CD4-positive, alpha-beta T cell (primary cell): ENCODE data around the gene ARMC9. TPM values are rescaled to one million over a fixed set of nuclear protein-coding genes. Genes with fewer than 3 reads are reported as not detected.
"Not testable (repeated sequence)": the region's sequence is repeated elsewhere in the genome, so short reads cannot be mapped to it uniquely, and the experiment has no call there.

Source experiments
- ATAC-seq: fragments of 200-7000 bp; cut with Tn5 transposase; one replicate; pipeline ENCODE4 v1.10.0; 2022; ENCODE audit warnings: mild to moderate bottlenecking; ENCODE audit not compliant: poor library complexity
- CTCF ChIA-PET: fragments of 350-600 bp; sonication (Branson Sonifier 250); formaldehyde crosslinking; loops from one replicate; lab custom pipeline; 2021; ENCODE audit warnings: antibody characterized with exemption, inconsistent platforms; lab: Charles Lee
- POLR2A ChIA-PET: fragments of 350-600 bp; sonication (Branson Sonifier 250); formaldehyde crosslinking; loops from one replicate; lab custom pipeline; 2021; ENCODE audit warnings: antibody characterized with exemption, inconsistent platforms; lab: Charles Lee
- DNase-seq, 14 experiments: peaks; one replicate each; pipeline ENCODE4 v3.0.0-alpha.2; 2013 to 2020; ENCODE audit warnings: mixed read lengths in 2 of 14
- H3K27ac ChIP-seq, 2 donors: one replicate each; pipeline versions ENCODE4 v1.5.1 to v1.7.0; 2013; ENCODE audit warnings: low read length in 2 of 2, low read depth in 1 of 2, mild to moderate bottlenecking in 1 of 2
- H3K27me3 ChIP-seq, 2 experiments: 1 replicate in 1 of 2; 2 replicates in 1 of 2; pipeline versions ENCODE4 v1.6.1 to v1.7.0; 2013; ENCODE audit warnings: low read length in 2 of 2, control low read depth in 1 of 2, mild to moderate bottlenecking in 1 of 2, moderate library complexity in 1 of 2; ENCODE audit not compliant: insufficient read depth in 2 of 2, control insufficient read depth in 1 of 2
- H3K36me3 ChIP-seq: one replicate; pipeline ENCODE4 v1.6.1; 2013; ENCODE audit warnings: low read length, control low read depth; ENCODE audit not compliant: insufficient read depth
- H3K4me1 ChIP-seq: one replicate; pipeline ENCODE4 v1.6.1; 2013; ENCODE audit warnings: low read length, control low read depth; ENCODE audit not compliant: insufficient read depth
- H3K4me3 ChIP-seq: one replicate; pipeline ENCODE4 v1.5.1; 2013; ENCODE audit warnings: mild to moderate bottlenecking, low read length, moderate library complexity
- H3K9me3 ChIP-seq, 2 experiments: 1 replicate in 1 of 2; 2 replicates in 1 of 2; pipeline versions ENCODE4 v1.6.1 to v1.7.0; 2013; ENCODE audit warnings: low read length in 2 of 2, mild to moderate bottlenecking in 2 of 2, control low read depth in 1 of 2, moderate library complexity in 1 of 2; ENCODE audit not compliant: control insufficient read depth in 1 of 2, insufficient read depth in 1 of 2
- H3K27ac Mint-ChIP-seq: one replicate; pipeline ENCODE4 v1.8.0; 2020; ENCODE audit warnings: mixed read lengths
- H3K27me3 Mint-ChIP-seq: one replicate; pipeline ENCODE4 v1.8.0; 2021; ENCODE audit warnings: mixed read lengths
- H3K36me3 Mint-ChIP-seq: one replicate; pipeline ENCODE4 v1.8.0; 2021; ENCODE audit warnings: low read depth, mixed read lengths
- H3K4me1 Mint-ChIP-seq: one replicate; pipeline ENCODE4 v1.8.0; 2021; ENCODE audit warnings: low read depth, mixed read lengths
- H3K4me3 Mint-ChIP-seq: one replicate; pipeline ENCODE4 v1.8.0; 2020; ENCODE audit warnings: mild to moderate bottlenecking, mixed read lengths
- H3K9me3 Mint-ChIP-seq: one replicate; pipeline ENCODE4 v1.8.0; 2020; ENCODE audit warnings: mixed read lengths
- CTCF ChIP-seq: fragments of 200-600 bp; IDR thresholded peaks from one replicate; pipeline ENCODE4 v1.8.0; 2022; ENCODE audit warnings: antibody characterized with exemption, mild to moderate bottlenecking
- intact Hi-C, 2 experiments: fragments of 100-400 bp; cut with DNase I in 1 of 2; cut with micrococcal nuclease in 1 of 2; formaldehyde crosslinking; loops; one replicate each; pipeline versions ENCODE4 v1.15.1 to v1.9.0; 2023 to 2025; cut with DNase I, micrococcal nuclease
- total RNA-seq, 174 experiments: library from RNA in 2 of 174; stranded (reverse) in 2 of 174; gene quantifications; one replicate each; pipeline ENCODE4 v1.2.3 and lab custom pipeline; 2021 to 2026

Gene ARMC9
- total RNA-seq, 2 experiments from 2014 or later = 0.16 to 0.42 TPM

DNA sequence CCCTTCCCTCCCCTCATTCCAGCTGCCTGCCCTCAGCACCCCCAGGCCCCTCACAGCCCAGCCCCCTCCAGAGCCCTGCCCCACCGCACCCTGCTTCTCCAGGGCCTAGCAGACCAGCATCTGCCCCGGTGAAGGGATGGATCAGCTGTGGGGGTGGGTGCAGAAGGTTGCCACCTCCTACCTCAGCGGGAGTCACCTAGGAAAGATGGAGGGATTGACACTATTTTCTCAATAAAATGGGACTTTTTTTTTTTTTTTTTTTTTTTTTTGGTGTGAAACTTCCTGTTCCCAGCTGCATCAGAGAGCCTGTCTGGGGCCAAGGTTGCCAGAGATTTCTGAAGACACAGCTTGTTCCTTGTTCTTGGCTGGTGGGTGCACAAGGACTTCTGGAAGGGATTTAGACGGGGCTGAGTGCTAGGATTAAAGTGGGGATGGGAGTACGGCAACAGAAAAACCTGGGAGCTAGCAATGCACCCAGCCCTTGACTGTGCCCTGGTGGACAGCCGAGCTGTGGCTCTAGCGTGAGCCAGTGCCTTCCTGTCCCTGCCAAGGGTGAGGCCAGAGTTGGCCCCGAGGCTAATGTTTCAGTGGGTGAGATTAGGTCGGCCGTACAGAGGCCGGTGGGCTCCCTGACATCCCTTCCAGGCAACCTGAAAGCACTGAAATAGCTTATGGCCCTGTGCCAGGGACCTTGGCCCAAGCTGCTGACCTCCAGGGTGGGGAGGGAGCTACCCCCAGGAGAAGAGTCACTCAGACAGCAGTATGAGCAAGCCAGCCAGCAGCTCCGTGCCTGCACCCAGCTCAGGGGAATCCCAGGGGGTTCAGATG, 201.6 kb downstream of the ARMC9 start:
- H3K27ac ChIP-seq = no peak overlapping the region
- DNase-seq (no peak), ATAC-seq (no peak)
- peaks cover 25% of the 10 kb centered on the region for H3K27me3 Mint-ChIP-seq
- H3K9me3 Mint-ChIP-seq = no peaks in the 10 kb centered on the region
- no peak for TF ChIP-seq CTCF
- no peak overlapping the region for H3K4me3 ChIP-seq
- no peaks in the 10 kb centered on the region for H3K36me3 Mint-ChIP-seq
- H3K9me3 ChIP-seq = no peaks in the 10 kb centered on the region
- H3K4me3 Mint-ChIP-seq = no peak overlapping the region
- peaks cover 6% of the 10 kb centered on the region for H3K4me1 ChIP-seq
- intact Hi-C loops = no loop called here
- H3K4me1 Mint-ChIP-seq = no peaks in the 10 kb centered on the region
- ChIA-PET CTCF (no interaction called here), POLR2A (no interaction called here)
- H3K36me3 ChIP-seq = no peaks in the 10 kb centered on the region
- H3K27me3 ChIP-seq = peaks cover 16% of the 10 kb centered on the region in 2 experiments
- H3K27ac Mint-ChIP-seq = no peak overlapping the region

GRCh38 chr2:231400681-231401080, 202.2 kb downstream of the ARMC9 start:
- H3K27ac Mint-ChIP-seq, intact Hi-C loops, DNase-seq, H3K4me3 Mint-ChIP-seq, ATAC-seq, CTCF ChIA-PET, H3K27ac ChIP-seq, H3K36me3 ChIP-seq, H3K4me1 Mint-ChIP-seq, H3K36me3 Mint-ChIP-seq, H3K9me3 Mint-ChIP-seq, H3K9me3 ChIP-seq, POLR2A ChIA-PET, H3K4me3 ChIP-seq, H3K4me1 ChIP-seq: not testable (repeated sequence)
- peaks cover 13 to 14% of the 10 kb centered on the region in 2 experiments for H3K27me3 ChIP-seq
- H3K27me3 Mint-ChIP-seq = peaks cover 23% of the 10 kb centered on the region

DNA sequence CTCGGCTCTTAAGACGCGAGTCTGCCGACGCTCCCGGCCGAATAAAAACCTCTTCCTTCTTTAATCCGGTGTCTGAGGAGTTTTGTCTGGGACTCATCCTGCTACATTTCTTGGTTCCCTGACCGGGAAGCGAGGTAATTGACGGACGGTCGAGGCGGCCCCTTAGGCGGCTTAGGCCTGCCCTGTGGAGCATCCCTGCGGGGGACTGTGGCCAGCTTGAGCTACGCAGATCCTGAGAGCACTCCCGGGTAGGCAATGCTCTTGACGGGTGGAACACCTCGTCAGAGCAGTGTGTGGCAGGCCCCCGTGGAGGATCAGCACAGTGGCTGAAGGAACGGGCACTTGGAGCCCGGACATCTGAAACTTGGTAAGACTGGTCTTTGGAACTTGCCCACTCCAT, 202.7 kb downstream of the ARMC9 start:
- Mint-ChIP-seq H3K27me3 (peaks cover 23% of the 10 kb centered on the region), H3K4me1 (peaks cover 10% of the 10 kb centered on the region)
- H3K9me3 ChIP-seq, H3K4me3 ChIP-seq, H3K4me3 Mint-ChIP-seq, H3K36me3 Mint-ChIP-seq, DNase-seq, H3K4me1 ChIP-seq, ATAC-seq, intact Hi-C loops, POLR2A ChIA-PET, H3K27ac ChIP-seq, H3K27ac Mint-ChIP-seq, H3K36me3 ChIP-seq, H3K9me3 Mint-ChIP-seq, CTCF ChIA-PET: not testable (repeated sequence)
- peaks cover 13 to 14% of the 10 kb centered on the region in 2 experiments for H3K27me3 ChIP-seq

DNA sequence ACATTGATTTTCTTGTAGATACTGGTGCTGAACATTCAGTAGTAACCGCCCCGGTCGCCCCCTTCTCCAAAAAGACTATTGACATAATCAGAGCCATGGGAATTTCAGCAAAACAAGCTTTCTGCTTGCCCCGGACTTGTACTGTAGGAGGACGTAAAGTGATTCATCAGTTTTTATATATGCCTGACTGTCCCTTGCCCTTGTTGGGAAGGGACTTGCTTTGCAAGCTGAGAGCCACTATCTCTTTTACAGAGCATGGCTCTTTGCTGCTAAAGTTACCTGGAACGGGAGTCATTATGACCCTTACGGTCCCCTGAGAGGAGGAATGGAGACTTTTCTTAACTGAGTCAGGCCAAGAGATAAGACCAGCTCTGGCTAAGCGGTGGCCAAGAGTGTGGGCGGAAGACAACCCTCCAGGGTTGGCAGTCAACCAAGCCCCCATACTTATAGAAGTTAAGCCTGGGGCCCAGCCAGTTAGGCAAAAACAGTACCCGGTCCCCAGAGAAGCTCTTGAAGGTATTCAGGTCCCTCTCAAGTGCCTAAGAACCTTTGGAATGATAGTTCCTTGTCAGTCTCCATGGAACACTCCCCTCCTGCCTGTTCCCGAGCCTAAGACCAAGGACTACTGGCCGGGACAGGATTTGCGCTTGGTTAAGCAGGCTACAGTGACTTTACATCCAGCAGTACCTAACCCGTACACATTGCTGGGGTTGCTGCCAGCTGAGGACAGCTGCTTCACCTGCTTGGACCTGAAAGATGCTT, 205.2 kb downstream of the ARMC9 start:
- H3K36me3 Mint-ChIP-seq, DNase-seq, H3K4me3 ChIP-seq, H3K27me3 Mint-ChIP-seq, H3K36me3 ChIP-seq, H3K27me3 ChIP-seq, ATAC-seq, H3K4me3 Mint-ChIP-seq, POLR2A ChIA-PET, H3K4me1 ChIP-seq, H3K9me3 ChIP-seq, H3K27ac ChIP-seq, H3K27ac Mint-ChIP-seq, H3K9me3 Mint-ChIP-seq, CTCF ChIA-PET: not testable (repeated sequence)
- intact Hi-C loops = loop anchor here in 1 of 2 experiments (2.0 kb wide), 1 partner anchor 299 kb away; no protein-coding TSS in a partner anchor
- H3K4me1 Mint-ChIP-seq = peaks cover 21% of the 10 kb centered on the region

- H3K9me3 ChIP-seq, H3K27me3 Mint-ChIP-seq, H3K27ac ChIP-seq, CTCF ChIA-PET, H3K27ac Mint-ChIP-seq, H3K4me3 Mint-ChIP-seq, DNase-seq, ATAC-seq, H3K4me3 ChIP-seq, POLR2A ChIA-PET, H3K36me3 Mint-ChIP-seq, H3K4me1 ChIP-seq, H3K27me3 ChIP-seq, H3K36me3 ChIP-seq, H3K9me3 Mint-ChIP-seq: not testable (repeated sequence)
- intact Hi-C loops = loop anchor here in 1 of 2 experiments (2.0 kb wide), 1 partner anchor 299 kb away; no protein-coding TSS in a partner anchor
- peaks cover 21% of the 10 kb centered on the region for H3K4me1 Mint-ChIP-seq
These were observed 205.8 kb downstream of the ARMC9 start for GRCh38 chr2:231404183-231404578.
